ENCODE data around the gene EFCAB8. TPM values are rescaled to one million over a fixed set of nuclear protein-coding genes. Genes with fewer than 3 reads are reported as not detected.

EFCAB8 gene
- total and polyA plus RNA-seq, 4 donors, result 0.25 TPM; not detected in 3

DNA sequence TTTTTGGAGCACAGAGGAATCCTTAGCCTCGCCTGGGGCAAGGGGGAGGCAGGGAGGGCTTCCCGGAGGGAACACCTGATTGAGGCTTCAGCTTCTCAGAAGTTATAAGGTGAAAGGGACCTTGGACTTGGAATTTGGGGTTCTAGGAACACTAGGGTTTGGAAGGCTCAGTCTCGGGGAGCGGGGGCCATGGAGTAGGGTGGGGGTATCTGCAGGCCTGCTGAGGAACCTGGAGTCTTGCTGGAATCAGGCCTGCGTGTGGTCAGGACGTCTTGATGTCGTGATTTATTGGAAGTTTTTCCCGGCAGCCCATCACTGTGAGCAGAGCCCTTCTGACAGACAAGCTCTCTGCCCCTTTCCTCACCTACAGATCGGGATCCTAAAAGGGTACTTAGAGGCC, 50.7 kb downstream of the EFCAB8 start:
- no peak for DNase-seq (ENCODE audit: low spot score)
- no peak overlapping the region for H3K9ac ChIP-seq (ENCODE audit: low read depth in 1 of 2, low read length in 2 of 2)

DNA sequence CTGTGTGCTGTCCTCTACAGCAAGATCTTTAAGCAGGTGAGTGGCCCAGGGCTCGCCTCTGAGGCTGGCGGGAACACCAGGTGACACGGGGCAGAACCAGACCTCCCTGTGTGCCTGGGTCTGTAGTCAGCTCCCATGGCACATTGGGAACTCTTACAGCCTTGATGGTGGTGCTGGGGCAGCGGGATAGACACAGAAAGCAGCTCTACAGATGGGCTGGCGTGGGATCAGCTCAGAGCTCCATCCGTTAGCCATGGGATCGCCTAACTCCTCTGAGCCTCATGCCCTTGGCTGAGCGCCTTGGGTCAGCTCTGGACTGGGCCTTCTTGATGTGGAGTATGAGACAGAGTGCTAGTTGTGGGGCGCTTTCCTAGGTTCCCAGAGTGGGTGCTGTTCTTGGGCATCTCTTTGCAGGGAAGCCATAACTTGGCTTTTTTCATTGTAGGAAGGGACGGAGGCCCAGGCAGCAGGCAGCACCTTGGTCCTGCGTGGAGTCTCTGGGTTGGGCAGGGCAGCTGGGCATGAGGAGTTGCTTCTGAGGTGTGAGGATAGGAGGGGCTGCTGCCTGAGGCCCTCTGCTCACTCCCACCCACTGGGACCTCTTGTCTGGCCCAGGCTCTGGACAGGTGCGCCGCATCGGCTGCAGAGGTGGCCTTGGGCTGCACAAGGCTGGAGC, 51.3 kb downstream of the EFCAB8 start:
- no peaks in the 10 kb centered on the region for H3K36me3 ChIP-seq (ENCODE audit: control insufficient read depth in 4 of 4, insufficient read depth in 3 of 4, low read depth in 1 of 4, low read length in 3 of 4)
- H3K27me3 ChIP-seq (ENCODE audit: control insufficient read depth in 4 of 4, insufficient read depth in 4 of 4, low read length in 3 of 4), result no peaks in the 10 kb centered on the region
- H3K4me3 ChIP-seq (ENCODE audit: low read depth in 1 of 3, low read length in 3 of 3), result no peak overlapping the region
- no peaks in the 10 kb centered on the region for H3K9me3 ChIP-seq (ENCODE audit: control insufficient read depth in 4 of 4, low read length in 3 of 4)
- H3K27ac ChIP-seq (ENCODE audit: low read depth in 1 of 2, low read length in 2 of 2), result no peak overlapping the region
- WGBS, result 92% methylated on average over 14 of the region's 14 CpGs
- TF ChIP-seq, protein P1, sequence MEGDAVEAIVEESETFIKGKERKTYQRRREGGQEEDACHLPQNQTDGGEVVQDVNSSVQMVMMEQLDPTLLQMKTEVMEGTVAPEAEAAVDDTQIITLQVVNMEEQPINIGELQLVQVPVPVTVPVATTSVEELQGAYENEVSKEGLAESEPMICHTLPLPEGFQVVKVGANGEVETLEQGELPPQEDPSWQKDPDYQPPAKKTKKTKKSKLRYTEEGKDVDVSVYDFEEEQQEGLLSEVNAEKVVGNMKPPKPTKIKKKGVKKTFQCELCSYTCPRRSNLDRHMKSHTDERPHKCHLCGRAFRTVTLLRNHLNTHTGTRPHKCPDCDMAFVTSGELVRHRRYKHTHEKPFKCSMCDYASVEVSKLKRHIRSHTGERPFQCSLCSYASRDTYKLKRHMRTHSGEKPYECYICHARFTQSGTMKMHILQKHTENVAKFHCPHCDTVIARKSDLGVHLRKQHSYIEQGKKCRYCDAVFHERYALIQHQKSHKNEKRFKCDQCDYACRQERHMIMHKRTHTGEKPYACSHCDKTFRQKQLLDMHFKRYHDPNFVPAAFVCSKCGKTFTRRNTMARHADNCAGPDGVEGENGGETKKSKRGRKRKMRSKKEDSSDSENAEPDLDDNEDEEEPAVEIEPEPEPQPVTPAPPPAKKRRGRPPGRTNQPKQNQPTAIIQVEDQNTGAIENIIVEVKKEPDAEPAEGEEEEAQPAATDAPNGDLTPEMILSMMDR (IDR thresholded peaks at IDR 0.05; ENCODE audit: low read depth, low read length, missing input control), result no peak
- TF ChIP-seq, protein P2, sequence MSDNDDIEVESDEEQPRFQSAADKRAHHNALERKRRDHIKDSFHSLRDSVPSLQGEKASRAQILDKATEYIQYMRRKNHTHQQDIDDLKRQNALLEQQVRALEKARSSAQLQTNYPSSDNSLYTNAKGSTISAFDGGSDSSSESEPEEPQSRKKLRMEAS (IDR thresholded peaks at IDR 0.05), result no peak
- TF ChIP-seq, protein P3, sequence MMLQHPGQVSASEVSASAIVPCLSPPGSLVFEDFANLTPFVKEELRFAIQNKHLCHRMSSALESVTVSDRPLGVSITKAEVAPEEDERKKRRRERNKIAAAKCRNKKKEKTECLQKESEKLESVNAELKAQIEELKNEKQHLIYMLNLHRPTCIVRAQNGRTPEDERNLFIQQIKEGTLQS (IDR thresholded peaks at IDR 0.05), result no peak
- TF ChIP-seq, protein P4, sequence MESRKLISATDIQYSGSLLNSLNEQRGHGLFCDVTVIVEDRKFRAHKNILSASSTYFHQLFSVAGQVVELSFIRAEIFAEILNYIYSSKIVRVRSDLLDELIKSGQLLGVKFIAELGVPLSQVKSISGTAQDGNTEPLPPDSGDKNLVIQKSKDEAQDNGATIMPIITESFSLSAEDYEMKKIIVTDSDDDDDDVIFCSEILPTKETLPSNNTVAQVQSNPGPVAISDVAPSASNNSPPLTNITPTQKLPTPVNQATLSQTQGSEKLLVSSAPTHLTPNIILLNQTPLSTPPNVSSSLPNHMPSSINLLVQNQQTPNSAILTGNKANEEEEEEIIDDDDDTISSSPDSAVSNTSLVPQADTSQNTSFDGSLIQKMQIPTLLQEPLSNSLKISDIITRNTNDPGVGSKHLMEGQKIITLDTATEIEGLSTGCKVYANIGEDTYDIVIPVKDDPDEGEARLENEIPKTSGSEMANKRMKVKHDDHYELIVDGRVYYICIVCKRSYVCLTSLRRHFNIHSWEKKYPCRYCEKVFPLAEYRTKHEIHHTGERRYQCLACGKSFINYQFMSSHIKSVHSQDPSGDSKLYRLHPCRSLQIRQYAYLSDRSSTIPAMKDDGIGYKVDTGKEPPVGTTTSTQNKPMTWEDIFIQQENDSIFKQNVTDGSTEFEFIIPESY (IDR thresholded peaks at IDR 0.05), result no peak
- no peak for TF ChIP-seq RAD21 (IDR thresholded peaks at IDR 0.05)
- TF ChIP-seq NR2F2 (IDR thresholded peaks at IDR 0.05), result no peak
- TF ChIP-seq YY1 (IDR thresholded peaks at IDR 0.05), result no peak
- no peak for TF ChIP-seq EGR1 (IDR thresholded peaks at IDR 0.05; ENCODE audit: low read depth in 2 of 2)
- no peak for TF ChIP-seq JUND (IDR thresholded peaks at IDR 0.05)
- TF ChIP-seq HNF4A (conservative IDR thresholded peaks at IDR 0.05), result no peak
- TF ChIP-seq FOXA1 (IDR thresholded peaks at IDR 0.05), result no peak
- no peak for TF ChIP-seq TAF1 (conservative IDR thresholded peaks at IDR 0.05)
- TF ChIP-seq RXRA (IDR thresholded peaks at IDR 0.05), result no peak
- TF ChIP-seq, protein P5, sequence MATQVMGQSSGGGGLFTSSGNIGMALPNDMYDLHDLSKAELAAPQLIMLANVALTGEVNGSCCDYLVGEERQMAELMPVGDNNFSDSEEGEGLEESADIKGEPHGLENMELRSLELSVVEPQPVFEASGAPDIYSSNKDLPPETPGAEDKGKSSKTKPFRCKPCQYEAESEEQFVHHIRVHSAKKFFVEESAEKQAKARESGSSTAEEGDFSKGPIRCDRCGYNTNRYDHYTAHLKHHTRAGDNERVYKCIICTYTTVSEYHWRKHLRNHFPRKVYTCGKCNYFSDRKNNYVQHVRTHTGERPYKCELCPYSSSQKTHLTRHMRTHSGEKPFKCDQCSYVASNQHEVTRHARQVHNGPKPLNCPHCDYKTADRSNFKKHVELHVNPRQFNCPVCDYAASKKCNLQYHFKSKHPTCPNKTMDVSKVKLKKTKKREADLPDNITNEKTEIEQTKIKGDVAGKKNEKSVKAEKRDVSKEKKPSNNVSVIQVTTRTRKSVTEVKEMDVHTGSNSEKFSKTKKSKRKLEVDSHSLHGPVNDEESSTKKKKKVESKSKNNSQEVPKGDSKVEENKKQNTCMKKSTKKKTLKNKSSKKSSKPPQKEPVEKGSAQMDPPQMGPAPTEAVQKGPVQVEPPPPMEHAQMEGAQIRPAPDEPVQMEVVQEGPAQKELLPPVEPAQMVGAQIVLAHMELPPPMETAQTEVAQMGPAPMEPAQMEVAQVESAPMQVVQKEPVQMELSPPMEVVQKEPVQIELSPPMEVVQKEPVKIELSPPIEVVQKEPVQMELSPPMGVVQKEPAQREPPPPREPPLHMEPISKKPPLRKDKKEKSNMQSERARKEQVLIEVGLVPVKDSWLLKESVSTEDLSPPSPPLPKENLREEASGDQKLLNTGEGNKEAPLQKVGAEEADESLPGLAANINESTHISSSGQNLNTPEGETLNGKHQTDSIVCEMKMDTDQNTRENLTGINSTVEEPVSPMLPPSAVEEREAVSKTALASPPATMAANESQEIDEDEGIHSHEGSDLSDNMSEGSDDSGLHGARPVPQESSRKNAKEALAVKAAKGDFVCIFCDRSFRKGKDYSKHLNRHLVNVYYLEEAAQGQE (IDR thresholded peaks at IDR 0.05), result no peak
- TF ChIP-seq HNF4G (IDR thresholded peaks at IDR 0.05), result no peak
- TF ChIP-seq GABPA (IDR thresholded peaks at IDR 0.05 in 1 of 2, conservative IDR thresholded peaks at IDR 0.05 in 1 of 2), result no peak
- H3K9ac ChIP-seq (ENCODE audit: low read depth in 1 of 2, low read length in 2 of 2), result no peak overlapping the region
- no peak for DNase-seq (ENCODE audit: low spot score)
- H3K4me1 ChIP-seq (ENCODE audit: control insufficient read depth in 4 of 4, insufficient read depth in 4 of 4, low read length in 3 of 4), result no peaks in the 10 kb centered on the region

More for the DNA sequence above, 50.7 kb downstream of the EFCAB8 start:
- Histone ChIP-seq H3K4me1 (ENCODE audit: control insufficient read depth in 4 of 4, insufficient read depth in 4 of 4, low read length in 3 of 4) (no peaks in the 10 kb centered on the region), H3K27me3 (ENCODE audit: control insufficient read depth in 4 of 4, insufficient read depth in 4 of 4, low read length in 3 of 4) (no peaks in the 10 kb centered on the region), H3K36me3 (ENCODE audit: control insufficient read depth in 4 of 4, insufficient read depth in 3 of 4, low read depth in 1 of 4, low read length in 3 of 4) (no peaks in the 10 kb centered on the region), H3K9me3 (ENCODE audit: control insufficient read depth in 4 of 4, low read length in 3 of 4) (no peaks in the 10 kb centered on the region), H3K4me3 (ENCODE audit: low read depth in 1 of 3, low read length in 3 of 3) (no peak overlapping the region), H3K27ac (ENCODE audit: low read depth in 1 of 2, low read length in 2 of 2) (no peak overlapping the region)
- 94% methylated on average over 9 of the region's 9 CpGs for WGBS
- TF ChIP-seq RAD21 (IDR thresholded peaks at IDR 0.05), result no peak
- TF ChIP-seq, protein P4 (IDR thresholded peaks at IDR 0.05), result no peak
- no peak for TF ChIP-seq RXRA (IDR thresholded peaks at IDR 0.05)
- TF ChIP-seq NR2F2 (IDR thresholded peaks at IDR 0.05), result no peak
- no peak for TF ChIP-seq EGR1 (IDR thresholded peaks at IDR 0.05; ENCODE audit: low read depth in 2 of 2)
- TF ChIP-seq SP1 (IDR thresholded peaks at IDR 0.05), result no peak
- no peak for TF ChIP-seq YY1 (IDR thresholded peaks at IDR 0.05)
- TF ChIP-seq, protein P2 (IDR thresholded peaks at IDR 0.05), result no peak

All from liver (tissue), 9 donors.